Measurements from ENCODE around the gene HIVEP3. TPM values are rescaled to one million over a fixed set of nuclear protein-coding genes. Genes with fewer than 3 reads are reported as not detected.
A peak's percentile ranks its signal among the peaks of the same experiment; 100 is the strongest.

The HIVEP3 gene
- total RNA-seq, 1 donor from 2014 or later: 0.37 TPM

DNA sequence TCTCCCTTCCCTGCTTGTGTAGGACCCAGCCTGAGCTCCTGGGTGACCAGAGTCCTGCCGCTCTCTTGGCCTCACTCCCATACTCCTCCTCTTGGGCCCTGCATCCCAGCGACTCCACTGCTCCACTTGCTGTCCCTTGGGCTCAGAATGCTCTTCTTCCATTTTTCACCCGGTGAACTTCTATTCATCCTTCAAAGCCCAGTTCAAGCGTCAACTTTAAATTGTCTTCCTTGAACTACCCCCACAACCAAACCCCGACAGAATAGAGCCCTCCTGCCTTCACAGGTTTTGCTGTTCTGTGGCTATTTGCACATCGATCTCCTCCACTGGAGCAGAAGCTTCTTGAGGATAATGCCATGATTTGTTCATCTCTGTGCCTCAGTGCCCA lies 218.9 kb downstream of the HIVEP3 start:
- no peak overlapping the region for H3K9ac ChIP-seq
- Mint-ChIP-seq H3K27ac (peak overlapping the region; percentile 36), H3K9me3 (no peaks in the 10 kb centered on the region), H3K4me1 (no peaks in the 10 kb centered on the region), H3K4me3 (no peak overlapping the region), H3K36me3 (no peaks in the 10 kb centered on the region), H3K27me3 (ENCODE audit: insufficient read depth, low read depth) (no peaks in the 10 kb centered on the region)
- TF ChIP-seq CTCF (IDR thresholded peaks at IDR 0.05): no peak
- no peak for TF ChIP-seq EZH2phosphoT487 (IDR thresholded peaks at IDR 0.05)
- TF ChIP-seq EZH2 (IDR thresholded peaks at IDR 0.05): no peak
- H2AFZ ChIP-seq (replicated peaks): no peak overlapping the region
- H3K4me3 ChIP-seq: no peak overlapping the region
- no peak for DNase-seq (ENCODE audit: low spot score)
- H3K79me2 ChIP-seq (ENCODE audit: low read depth): no peaks in the 10 kb centered on the region
- no peaks in the 10 kb centered on the region for H3F3A ChIP-seq (ENCODE audit: low read depth)
- no peaks in the 10 kb centered on the region for H4K20me1 ChIP-seq (ENCODE audit: low read depth)
- no peaks in the 10 kb centered on the region for H3K4me1 ChIP-seq
- H3K4me2 ChIP-seq: no peak overlapping the region
- no peaks in the 10 kb centered on the region for H3K27me3 ChIP-seq
- H3K36me3 ChIP-seq: no peaks in the 10 kb centered on the region
- H3K9me3 ChIP-seq (ENCODE audit: low read depth): no peaks in the 10 kb centered on the region
- no peak overlapping the region for H3K27ac ChIP-seq

DNA sequence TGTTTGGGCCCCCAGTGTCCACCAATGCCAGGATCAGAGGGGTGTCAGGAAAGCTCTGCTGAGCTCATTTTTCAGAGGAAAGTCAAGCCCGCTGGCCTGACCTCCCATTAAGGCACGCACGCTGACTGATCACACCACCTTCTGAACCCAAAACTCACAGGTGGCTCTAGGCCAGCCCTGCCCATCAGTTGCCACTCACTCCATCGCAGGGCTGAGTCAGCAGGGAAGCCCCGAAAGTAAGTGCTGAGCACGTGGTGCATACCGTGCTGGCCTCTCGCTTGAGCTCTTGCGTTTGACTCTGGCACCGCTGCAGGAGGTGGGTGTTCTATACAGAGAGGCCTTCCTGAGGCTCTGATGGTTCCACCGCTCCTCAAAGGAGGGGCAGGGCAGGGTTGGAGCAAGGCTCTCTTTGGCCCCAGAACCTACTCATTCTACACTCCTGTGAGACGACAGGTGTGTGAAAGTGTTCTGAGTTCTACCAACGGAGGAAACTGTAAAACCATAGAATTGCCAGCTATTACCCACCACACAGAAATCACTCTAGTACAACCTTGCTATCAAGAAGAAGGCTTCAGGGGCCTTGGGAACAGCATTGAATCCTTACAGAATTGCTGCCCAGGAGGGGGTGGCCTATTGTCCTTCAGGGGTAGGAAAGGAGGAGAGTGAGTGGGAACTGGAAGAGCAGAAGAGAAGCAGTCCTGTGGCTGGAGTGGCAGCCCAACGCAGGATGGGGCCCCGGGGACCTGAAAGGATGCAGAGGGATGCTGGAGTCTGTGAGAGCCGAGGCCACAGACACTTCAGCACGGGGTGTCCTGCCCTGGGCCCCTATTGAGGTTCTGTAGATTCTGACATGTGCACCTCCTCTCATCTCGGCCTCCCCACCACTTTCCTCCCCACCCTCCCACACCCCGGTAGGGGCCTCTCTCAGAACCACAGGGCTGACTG lies 219.5 kb downstream of the HIVEP3 start:
- Mint-ChIP-seq H3K9me3 (no peaks in the 10 kb centered on the region), H3K4me1 (no peaks in the 10 kb centered on the region), H3K27ac (peak overlapping the region; percentile 69), H3K36me3 (no peaks in the 10 kb centered on the region), H3K4me3 (no peak overlapping the region), H3K27me3 (ENCODE audit: insufficient read depth, low read depth) (no peaks in the 10 kb centered on the region)
- no peak overlapping the region for H2AFZ ChIP-seq (replicated peaks)
- no peaks in the 10 kb centered on the region for H3F3A ChIP-seq (ENCODE audit: low read depth)
- no peak overlapping the region for H3K4me3 ChIP-seq
- H3K79me2 ChIP-seq (ENCODE audit: low read depth): no peaks in the 10 kb centered on the region
- no peaks in the 10 kb centered on the region for H4K20me1 ChIP-seq (ENCODE audit: low read depth)
- H3K36me3 ChIP-seq: no peaks in the 10 kb centered on the region
- H3K9ac ChIP-seq: no peak overlapping the region
- H3K4me2 ChIP-seq: no peak overlapping the region
- no peaks in the 10 kb centered on the region for H3K27me3 ChIP-seq
- H3K9me3 ChIP-seq (ENCODE audit: low read depth): no peaks in the 10 kb centered on the region
- no peak for DNase-seq (ENCODE audit: low spot score)
- no peaks in the 10 kb centered on the region for H3K4me1 ChIP-seq
- TF ChIP-seq EZH2phosphoT487 (IDR thresholded peaks at IDR 0.05) (no peak), CTCF (IDR thresholded peaks at IDR 0.05) (no peak), EZH2 (IDR thresholded peaks at IDR 0.05) (no peak)
- no peak overlapping the region for H3K27ac ChIP-seq

- Histone ChIP-seq H2AFZ (replicated peaks) (no peak overlapping the region), H3K9ac (no peak overlapping the region), H3K4me3 (no peak overlapping the region), H3K27me3 (no peaks in the 10 kb centered on the region), H3K4me1 (no peaks in the 10 kb centered on the region), H3F3A (ENCODE audit: low read depth) (no peaks in the 10 kb centered on the region), H3K9me3 (ENCODE audit: low read depth) (no peaks in the 10 kb centered on the region), H3K4me2 (no peak overlapping the region), H3K27ac (no peak overlapping the region), H3K36me3 (no peaks in the 10 kb centered on the region), H3K79me2 (ENCODE audit: low read depth) (no peaks in the 10 kb centered on the region), H4K20me1 (ENCODE audit: low read depth) (no peaks in the 10 kb centered on the region)
- Mint-ChIP-seq H3K4me1 (no peaks in the 10 kb centered on the region), H3K36me3 (no peaks in the 10 kb centered on the region), H3K27ac (no peak overlapping the region), H3K27me3 (ENCODE audit: insufficient read depth, low read depth) (no peaks in the 10 kb centered on the region), H3K4me3 (no peak overlapping the region), H3K9me3 (no peaks in the 10 kb centered on the region)
- no peak for DNase-seq (ENCODE audit: low spot score)
- no peak for TF ChIP-seq EZH2 (IDR thresholded peaks at IDR 0.05)
- no peak for TF ChIP-seq EZH2phosphoT487 (IDR thresholded peaks at IDR 0.05)
- no peak for TF ChIP-seq CTCF (IDR thresholded peaks at IDR 0.05)
These were observed 222.3 kb downstream of the HIVEP3 start for GRCh38 chr1:41696381-41696780.
